Iris pigment epithelial cell (primary cell): ENCODE measurements around the gene CDA.
A peak's percentile ranks its signal among the peaks of the same experiment; 100 is the strongest.

ENCODE experiments used
- DNase-seq: peaks from one replicate; pipeline ENCODE4 v3.0.0-alpha.2; 2011; ENCODE audit warnings: low read depth

Gene CDA

GRCh38 chr1:20615946-20616846 lies 27.3 kb downstream of the CDA start:
- peak; percentile 27 for DNase-seq

- no peak for DNase-seq
Observed at GRCh38 chr1:20616847-20617487, 28.1 kb downstream of the CDA start.

- no peak for DNase-seq
Observed at GRCh38 chr1:20618550-20618949, 29.7 kb downstream of the CDA start.

- no peak for DNase-seq
Observed at GRCh38 chr1:20619999-20620398, 31.1 kb downstream of the CDA start.

GRCh38 chr1:20621012-20621411 lies 32.1 kb downstream of the CDA start:
- no peak for DNase-seq

GRCh38 chr1:20624709-20625108 lies 35.8 kb downstream of the CDA start:
- no peak for DNase-seq

GRCh38 chr1:20625176-20626097 lies 36.5 kb downstream of the CDA start:
- DNase-seq, result no peak

GRCh38 chr1:20626098-20626427 lies 37.2 kb downstream of the CDA start:
- DNase-seq, result no peak

- no peak for DNase-seq
Observed at GRCh38 chr1:20626524-20626923, 37.6 kb downstream of the CDA start.

GRCh38 chr1:20630729-20631128 lies 41.8 kb downstream of the CDA start:
- DNase-seq, result no peak

GRCh38 chr1:20632386-20632785 lies 43.5 kb downstream of the CDA start:
- DNase-seq, result no peak

- peak; percentile 48 for DNase-seq
Observed at GRCh38 chr1:20633190-20634064, 44.5 kb downstream of the CDA start, which contains the start of gene PINK1. TSS of gene PINK1 (plus strand) at chr1:20633458. CDS start at chr1:20633549, 91 bp downstream.

- DNase-seq, result peak; percentile 10
Observed at GRCh38 chr1:20634065-20634593, 45.2 kb downstream of the CDA start.

- DNase-seq, result peak; percentile 42
Observed at GRCh38 chr1:20634594-20635084, 45.7 kb downstream of the CDA start.

GRCh38 chr1:20636785-20637347 lies 48.0 kb downstream of the CDA start:
- no peak for DNase-seq

GRCh38 chr1:20640183-20640597 lies 51.3 kb downstream of the CDA start:
- DNase-seq, result peak; percentile 56

GRCh38 chr1:20641975-20642374 lies 53.1 kb downstream of the CDA start:
- DNase-seq, result no peak

GRCh38 chr1:20643080-20643479 lies 54.2 kb downstream of the CDA start:
- DNase-seq, result no peak

- no peak for DNase-seq
Observed at GRCh38 chr1:20644416-20644815, 55.5 kb downstream of the CDA start.

GRCh38 chr1:20645414-20645813 lies 56.5 kb downstream of the CDA start:
- no peak for DNase-seq

GRCh38 chr1:20648438-20648837 lies 59.5 kb downstream of the CDA start:
- no peak for DNase-seq
